Fibroblast of the aortic adventitia (primary cell): ENCODE measurements around the gene ENTPD6. TPM values are rescaled to one million over a fixed set of nuclear protein-coding genes. Genes with fewer than 3 reads are reported as not detected.
"Not testable (repeated sequence)": the region's sequence is repeated elsewhere in the genome, so short reads cannot be mapped to it uniquely, and the experiment has no call there.

ENCODE experiments used
- DNase-seq: peaks from one replicate; pipeline ENCODE4 v3.0.0-alpha.2; 2010; ENCODE audit warnings: low read depth
- H3K4me3 ChIP-seq: 2 replicates; pipeline ENCODE4 v1.5.1; 2011; ENCODE audit warnings: low read depth, mild to moderate bottlenecking, control low read depth, low read length, moderate library complexity
- total RNA-seq: library from RNA; depleted of rRNA; stranded (reverse); fragments of >200 nt; gene quantifications from 2 replicates; pipeline ENCODE4 v1.2.3, GENCODE V29; 2012; ENCODE audit warnings: low replicate concordance
- TF ChIP-seq, protein P1 (sequence below): IDR thresholded peaks from 2 replicates; pipeline ENCODE4 v1.5.1; 2011; ENCODE audit warnings: mild to moderate bottlenecking, low read length, control low read depth, inconsistent platforms; ENCODE audit not compliant: insufficient read depth

Gene ENTPD6
- total RNA-seq, 1 donor: 40.5 TPM

DNA sequence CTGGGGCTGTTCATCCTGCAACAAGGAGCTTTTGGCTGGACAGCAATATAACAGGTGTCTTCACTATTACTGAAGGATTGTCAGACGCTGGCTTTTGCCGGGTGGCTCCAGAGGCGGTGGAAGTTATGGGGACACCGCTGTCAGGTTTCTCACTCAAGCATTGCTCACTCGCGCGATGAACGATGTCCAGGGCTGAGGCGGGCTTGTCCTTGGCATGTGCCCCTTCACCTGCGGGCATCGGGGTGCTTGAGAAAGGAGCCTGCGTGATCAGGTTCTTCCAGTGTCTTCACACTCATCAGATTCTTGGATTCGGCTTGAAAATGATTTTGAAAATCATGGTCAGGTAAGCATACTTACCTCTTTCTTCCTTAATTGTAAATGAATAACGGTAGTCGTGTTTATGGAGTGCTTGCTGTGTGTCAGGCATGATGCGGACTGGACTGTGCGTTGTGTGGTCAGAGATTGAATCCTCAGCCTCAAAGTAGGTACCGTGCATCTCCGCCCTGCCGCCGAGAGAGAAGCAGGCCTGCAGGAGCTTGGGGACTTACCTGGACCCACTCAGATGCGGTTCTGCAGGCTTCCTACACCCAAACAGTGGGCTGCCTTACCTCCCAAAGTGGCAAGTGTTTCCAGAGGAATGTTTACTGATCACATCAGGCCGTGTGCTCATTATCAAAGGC is 34.1 kb downstream of the ENTPD6 start:
- H3K4me3 ChIP-seq: no peak overlapping the region
- TF ChIP-seq, protein P1, sequence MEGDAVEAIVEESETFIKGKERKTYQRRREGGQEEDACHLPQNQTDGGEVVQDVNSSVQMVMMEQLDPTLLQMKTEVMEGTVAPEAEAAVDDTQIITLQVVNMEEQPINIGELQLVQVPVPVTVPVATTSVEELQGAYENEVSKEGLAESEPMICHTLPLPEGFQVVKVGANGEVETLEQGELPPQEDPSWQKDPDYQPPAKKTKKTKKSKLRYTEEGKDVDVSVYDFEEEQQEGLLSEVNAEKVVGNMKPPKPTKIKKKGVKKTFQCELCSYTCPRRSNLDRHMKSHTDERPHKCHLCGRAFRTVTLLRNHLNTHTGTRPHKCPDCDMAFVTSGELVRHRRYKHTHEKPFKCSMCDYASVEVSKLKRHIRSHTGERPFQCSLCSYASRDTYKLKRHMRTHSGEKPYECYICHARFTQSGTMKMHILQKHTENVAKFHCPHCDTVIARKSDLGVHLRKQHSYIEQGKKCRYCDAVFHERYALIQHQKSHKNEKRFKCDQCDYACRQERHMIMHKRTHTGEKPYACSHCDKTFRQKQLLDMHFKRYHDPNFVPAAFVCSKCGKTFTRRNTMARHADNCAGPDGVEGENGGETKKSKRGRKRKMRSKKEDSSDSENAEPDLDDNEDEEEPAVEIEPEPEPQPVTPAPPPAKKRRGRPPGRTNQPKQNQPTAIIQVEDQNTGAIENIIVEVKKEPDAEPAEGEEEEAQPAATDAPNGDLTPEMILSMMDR: no peak
- no peak for DNase-seq

DNA sequence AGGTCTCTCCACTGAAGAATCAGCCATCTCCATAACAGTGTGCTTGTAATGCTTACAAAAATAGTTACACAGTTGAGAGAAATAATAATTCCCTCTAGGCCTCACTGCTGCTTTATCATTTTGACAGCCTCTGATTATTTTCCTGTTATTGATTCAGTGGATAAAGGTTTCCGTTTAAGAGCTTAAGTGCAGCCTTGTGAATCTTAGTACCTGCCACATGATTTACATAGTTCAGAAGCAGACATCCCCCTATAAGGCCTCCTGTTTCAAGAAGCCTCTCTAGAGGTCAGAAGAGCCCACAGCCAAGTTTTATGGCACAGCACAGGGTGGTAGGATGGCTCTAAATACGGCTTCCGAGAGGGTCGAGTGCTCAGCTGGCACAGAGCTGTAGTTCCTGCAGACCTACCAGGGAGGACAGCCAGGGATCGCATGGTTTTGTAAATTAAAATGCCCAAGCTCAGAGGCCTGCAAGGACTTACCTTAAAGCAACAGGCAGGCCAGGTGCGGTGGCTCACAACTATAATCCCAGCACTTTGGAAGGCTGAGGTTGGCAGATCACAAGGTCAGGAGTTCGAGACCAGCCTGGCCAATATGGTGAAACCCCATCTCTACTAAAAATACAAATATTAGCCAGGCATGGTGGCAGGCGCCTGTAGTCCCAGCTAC is 34.8 kb downstream of the ENTPD6 start:
- H3K4me3 ChIP-seq: no peak overlapping the region
- DNase-seq: peak; percentile 64
- TF ChIP-seq, protein P1: no peak

DNA sequence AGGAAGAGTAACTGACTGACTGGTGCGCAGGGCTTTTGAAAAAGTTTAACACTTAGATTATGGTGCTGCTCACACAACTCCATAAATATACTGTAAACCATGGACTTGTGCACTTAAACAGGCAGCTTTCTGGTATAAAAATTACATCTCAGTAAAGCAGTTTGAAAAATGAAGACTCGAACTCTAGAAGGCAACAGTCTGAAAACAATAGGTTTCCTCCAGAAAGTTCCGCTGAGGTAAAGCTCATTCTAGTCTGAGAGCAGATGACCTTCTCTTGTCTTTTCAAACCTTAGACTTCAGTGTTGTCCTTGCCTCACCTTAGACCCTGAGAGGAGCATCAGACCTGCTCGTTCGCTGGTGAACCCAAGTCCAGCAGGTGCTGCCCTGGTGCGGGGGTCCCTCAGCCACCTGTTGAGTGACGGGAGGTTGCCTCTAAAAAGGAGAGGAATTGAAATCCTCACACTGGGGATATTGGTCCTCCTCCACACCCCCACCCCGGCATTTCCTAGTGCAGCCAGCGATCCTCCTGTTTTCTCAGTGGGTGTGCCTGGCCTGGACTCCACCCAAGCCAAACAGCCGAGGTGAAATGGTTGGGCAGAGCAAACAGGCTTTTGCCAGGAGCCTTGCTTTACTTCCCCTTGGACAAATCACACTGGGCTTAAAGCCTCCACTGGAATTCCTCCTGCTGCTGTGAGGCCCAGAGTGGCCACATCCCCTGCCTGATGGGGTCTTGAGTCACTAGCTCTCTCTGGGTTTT is 37.7 kb downstream of the ENTPD6 start:
- no peak overlapping the region for H3K4me3 ChIP-seq
- TF ChIP-seq, protein P1: no peak
- peak; percentile 92 for DNase-seq

DNA sequence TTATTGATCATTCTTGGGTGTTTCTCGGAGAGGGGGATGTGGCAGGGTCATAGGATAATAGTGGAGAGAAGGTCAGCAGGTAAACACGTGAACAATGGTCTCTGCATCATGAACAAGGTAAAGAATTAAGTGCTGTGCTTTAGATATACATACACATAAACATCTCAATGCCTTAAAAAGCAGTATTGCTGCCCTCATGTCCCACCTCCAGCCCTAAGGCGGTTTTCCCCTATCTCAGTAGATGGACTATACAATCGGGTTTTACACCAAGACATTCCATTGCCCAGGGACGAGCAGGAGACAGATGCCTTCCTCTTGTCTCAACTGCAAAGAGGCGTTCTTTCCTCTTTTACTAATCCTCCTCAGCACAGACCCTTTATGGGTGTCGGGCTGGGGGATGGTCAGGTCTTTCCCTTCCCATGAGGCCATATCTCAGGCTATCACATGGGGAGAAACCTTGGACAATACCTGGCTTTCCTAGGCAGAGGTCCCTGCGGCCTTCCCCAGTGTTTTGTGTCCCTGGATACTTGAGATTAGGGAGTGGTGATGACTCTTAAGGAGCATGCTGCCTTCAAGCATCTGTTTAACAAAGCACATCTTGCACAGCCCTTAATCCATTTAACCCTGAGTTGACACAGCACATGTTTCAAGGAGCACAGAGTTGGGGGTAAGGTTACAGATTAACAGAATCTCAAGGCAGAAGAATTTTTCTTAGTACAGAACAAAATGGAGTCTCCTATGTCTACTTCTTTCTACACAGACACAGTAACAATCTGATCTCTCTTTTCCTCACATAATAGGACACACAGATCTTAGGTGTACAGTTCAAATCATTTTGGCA is 38.7 kb downstream of the ENTPD6 start:
- H3K4me3 ChIP-seq, DNase-seq: not testable (repeated sequence)

DNA sequence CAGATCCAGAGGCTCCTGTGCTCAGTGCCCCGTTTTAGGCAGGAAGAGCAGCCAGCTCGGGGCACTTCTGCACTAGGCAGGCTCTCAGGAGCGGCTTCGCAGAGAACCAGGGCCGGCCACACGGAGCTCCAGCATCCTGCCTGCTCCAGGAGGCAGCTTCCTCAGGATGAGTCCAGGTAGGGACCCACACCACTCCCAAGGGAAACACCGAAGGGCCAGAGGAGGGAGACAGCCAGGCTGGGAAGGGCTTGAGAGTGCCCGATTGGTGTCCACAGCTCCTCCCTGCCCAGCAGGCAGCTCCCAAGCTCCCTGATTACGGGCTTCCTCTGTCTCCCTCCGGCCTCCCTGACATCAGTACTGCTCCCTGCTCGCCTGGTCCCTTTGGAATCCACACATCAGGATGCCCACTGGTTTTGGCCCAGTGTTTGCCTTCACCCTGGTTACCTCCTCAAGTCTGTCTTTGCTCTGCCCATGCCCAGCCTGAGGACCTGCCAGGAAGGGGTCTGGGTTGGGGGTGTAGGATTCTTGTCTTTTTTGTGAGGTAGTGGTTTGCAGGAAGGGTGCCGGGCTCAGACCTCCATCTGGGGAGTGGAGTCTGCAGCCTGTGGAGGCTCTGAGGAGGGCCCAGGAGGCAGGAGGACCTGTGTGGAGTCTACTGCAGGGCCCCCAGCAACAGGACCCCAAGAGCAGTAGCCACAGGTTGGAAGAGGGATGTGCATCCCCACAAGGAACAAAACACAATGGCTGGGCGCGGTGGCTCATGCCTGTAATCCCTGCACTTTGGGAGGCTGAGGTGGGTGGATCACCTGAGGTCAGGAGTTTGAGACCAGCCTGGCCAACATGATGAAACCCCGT is 41.2 kb downstream of the ENTPD6 start:
- no peak overlapping the region for H3K4me3 ChIP-seq
- DNase-seq: no peak
- TF ChIP-seq, protein P1: no peak

DNA sequence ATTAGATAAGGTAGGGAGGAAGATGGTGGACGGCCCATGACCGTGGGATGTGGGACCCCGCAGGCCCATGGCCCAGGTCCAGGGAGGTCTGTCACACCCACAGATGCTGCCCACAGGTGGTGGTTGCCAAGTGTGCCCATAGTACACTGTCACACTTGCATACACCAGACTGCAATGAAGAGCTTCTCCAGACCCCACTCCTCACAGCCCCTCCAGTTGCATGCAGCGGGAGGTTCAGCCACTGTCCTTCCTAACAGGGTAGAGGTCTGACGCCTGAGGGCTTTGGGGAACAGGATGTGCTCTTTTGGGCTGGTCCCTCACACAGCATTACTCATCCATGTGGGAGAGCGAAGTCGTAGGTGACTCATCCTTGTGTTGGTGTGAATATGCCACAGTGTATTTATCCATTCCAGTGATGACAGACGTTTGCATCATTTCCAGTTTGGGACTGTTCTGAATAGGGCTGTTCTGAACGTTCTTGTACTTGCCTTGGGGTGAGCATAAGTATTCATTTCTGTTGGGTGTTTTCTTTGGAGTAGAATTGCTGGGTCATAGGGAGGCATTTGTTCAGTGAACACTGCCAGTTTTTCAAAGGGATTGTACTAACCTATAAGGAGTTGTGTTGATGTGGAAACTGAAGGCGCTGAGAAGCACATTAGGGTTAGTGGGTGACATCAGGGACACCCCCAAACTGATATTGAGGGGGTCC is 42.3 kb downstream of the ENTPD6 start:
- H3K4me3 ChIP-seq: no peak overlapping the region
- peak; percentile 100 for DNase-seq
- TF ChIP-seq, protein P1: no peak
